Lower leg skin (tissue), 3 donors: ENCODE measurements around the gene ST7.

ENCODE experiments used
- CTCF ChIP-seq, 3 donors: fragments of 450-650 bp; IDR thresholded peaks; one replicate each; pipeline ENCODE4 v1.5.1; 2016; ENCODE audit warnings: antibody characterized with exemption in 3 of 3, mild to moderate bottlenecking in 3 of 3, moderate library complexity in 2 of 3
- POLR2A ChIP-seq, 2 donors: fragments of 450-650 bp; IDR thresholded peaks; one replicate each; pipeline ENCODE4 v1.6.1; 2016 to 2017; ENCODE audit warnings: antibody characterized with exemption in 2 of 2, mild to moderate bottlenecking in 1 of 2, moderate library complexity in 1 of 2

GRCh38 chr7:116991233-116991632, 37.9 kb downstream of the ST7 start:
- TF ChIP-seq POLR2A (IDR thresholded peaks at IDR 0.05) (no peak), CTCF (IDR thresholded peaks at IDR 0.05) (no peak)
